HCT116 (cell line): ENCODE measurements around the gene MRPS18A. TPM values are rescaled to one million over a fixed set of nuclear protein-coding genes. Genes with fewer than 3 reads are reported as not detected.
"Not testable (repeated sequence)": the region's sequence is repeated elsewhere in the genome, so short reads cannot be mapped to it uniquely, and the experiment has no call there.

ENCODE experiments used
- ATAC-seq: fragments of 200-7000 bp; cut with Tn5 transposase; 2 replicates; pipeline ENCODE4 v1.9.1; 2020; ENCODE audit warnings: mild to moderate bottlenecking, moderate library complexity
- BruUV-seq: library from RNA; stranded (reverse); fragments of 400-500 nt; replicated peaks from 2 replicates; lab custom pipeline; 2021; lab: Mats Ljungman, UMichigan
- CTCF ChIA-PET: fragments of 300-600 bp; sonication (Branson Sonifier 250); formaldehyde crosslinking; loops from one replicate; lab custom pipeline; 2021; ENCODE audit warnings: antibody characterized with exemption; lab: Charles Lee
- POLR2A ChIA-PET: fragments of 300-600, 350-600 bp; sonication (Branson Sonifier 250); formaldehyde crosslinking; loops from one replicate; lab custom pipeline; 2021; ENCODE audit warnings: antibody characterized with exemption; lab: Charles Lee
- RAD21 ChIA-PET, 2 experiments: fragments of 300-600 bp; sonication (Branson Sonifier 250); formaldehyde crosslinking; loops; one replicate each; lab custom pipeline; 2023; ENCODE audit warnings: low total read pairs in 2 of 2; ENCODE audit not compliant: uncharacterized antibody in 2 of 2, unreplicated experiment in 2 of 2, low non-redundant PET in 1 of 2; lab: Charles Lee
- DNase-seq: peaks from one replicate; pipeline ENCODE4 v3.0.0-alpha.2; 2010; ENCODE audit warnings: low read depth, low spot score
- H2AFZ ChIP-seq: fragments of 200-600 bp; shearing (Covaris generic), sonication (generic); 2 replicates; pipeline ENCODE4 v1.6.1; 2017; ENCODE audit warnings: low read depth, mixed run types, mixed read lengths, antibody characterized with exemption, low read length; ENCODE audit not compliant: poor library complexity, severe bottlenecking
- H3K27ac ChIP-seq: 2 replicates; pipeline ENCODE4 v1.5.1; 2012; ENCODE audit warnings: low read depth, low read length
- H3K27me3 ChIP-seq: fragments of 200-600 bp; sonication (generic); 2 replicates; pipeline ENCODE4 v1.6.1; 2016; ENCODE audit warnings: mixed run types, low read length, mixed read lengths; ENCODE audit not compliant: insufficient read depth
- H3K36me3 ChIP-seq, 2 experiments: fragments of 200-500 bp in 1 of 2; fragments of 200-600 bp in 1 of 2; sonication (Bioruptor generic) in 1 of 2; sonication (generic) in 1 of 2; 2 replicates each; pipeline versions ENCODE4 v1.5.1 to v1.6.1; 2014 to 2016; ENCODE audit warnings: low read length in 2 of 2, inconsistent platforms in 1 of 2, mixed read lengths in 1 of 2, mixed run types in 1 of 2; ENCODE audit not compliant: insufficient read depth in 2 of 2, control insufficient read depth in 1 of 2
- H3K4me1 ChIP-seq, 2 experiments: fragments of 200-600 bp in 1 of 2; sonication (generic) in 1 of 2; 2 replicates each; pipeline versions ENCODE4 v1.5.1 to v1.6.1; 2012 to 2017; ENCODE audit warnings: low read length in 2 of 2, inconsistent platforms in 1 of 2, mild to moderate bottlenecking in 1 of 2, mixed read lengths in 1 of 2, mixed run types in 1 of 2, moderate library complexity in 1 of 2; ENCODE audit not compliant: insufficient read depth in 2 of 2, control insufficient read depth in 1 of 2
- H3K4me2 ChIP-seq: fragments of 200-600 bp; sonication (generic); 2 replicates; pipeline ENCODE4 v1.6.1; 2017; ENCODE audit warnings: mixed run types, low read length, mixed read lengths
- H3K4me3 ChIP-seq, 2 experiments: fragments of 200-600 bp in 1 of 2; sonication (generic) in 1 of 2; replicated peaks in 1 of 2; 2 replicates each; pipeline ENCODE4 v1.5.1; 2011 to 2016; ENCODE audit warnings: low read length in 2 of 2, control low read depth in 1 of 2, low read depth in 1 of 2, mild to moderate bottlenecking in 1 of 2, mixed read lengths in 1 of 2, mixed run types in 1 of 2
- H3K79me2 ChIP-seq: fragments of 200-600 bp; sonication (generic); 2 replicates; pipeline ENCODE4 v1.6.1; 2017; ENCODE audit warnings: mild to moderate bottlenecking, mixed run types, low read length, moderate library complexity, mixed read lengths; ENCODE audit not compliant: insufficient read depth
- H3K9ac ChIP-seq: fragments of 200-600 bp; sonication (generic); 2 replicates; pipeline ENCODE4 v1.6.1; 2016; ENCODE audit warnings: low read length, mixed read lengths
- H3K9me2 ChIP-seq: fragments of 200-600 bp; sonication (generic), shearing (Covaris generic); 2 replicates; pipeline ENCODE4 v1.6.1; 2017; ENCODE audit warnings: mixed run types, mild to moderate bottlenecking, moderate library complexity; ENCODE audit not compliant: insufficient read depth
- H3K9me3 ChIP-seq, 2 experiments: fragments of 200-500 bp in 1 of 2; fragments of 200-600 bp in 1 of 2; sonication (Bioruptor generic) in 1 of 2; sonication (generic) in 1 of 2; 2 replicates each; pipeline ENCODE4 v1.6.1; 2014 to 2017; ENCODE audit warnings: low read length in 2 of 2, mixed read lengths in 2 of 2, inconsistent platforms in 1 of 2, low read depth in 1 of 2, mild to moderate bottlenecking in 1 of 2, mixed run types in 1 of 2, moderate library complexity in 1 of 2; ENCODE audit not compliant: control insufficient read depth in 1 of 2, insufficient read depth in 1 of 2
- H4K20me1 ChIP-seq: fragments of 200-600 bp; sonication (generic), shearing (Covaris generic); 2 replicates; pipeline ENCODE4 v1.6.1; 2017; ENCODE audit warnings: mixed run types, mild to moderate bottlenecking, moderate library complexity; ENCODE audit not compliant: insufficient read depth
- ELF1 ChIP-seq: IDR thresholded peaks from 2 replicates; pipeline ENCODE4 v1.6.1; 2012; ENCODE audit warnings: low read depth, borderline replicate concordance
- FOSL1 ChIP-seq: IDR thresholded peaks from 2 replicates; pipeline ENCODE4 v1.6.1; 2012; ENCODE audit warnings: low read depth
- MAX ChIP-seq: IDR thresholded peaks from 2 replicates; pipeline ENCODE4 v1.6.1; 2012
- POLR2AphosphoS5 ChIP-seq: IDR thresholded peaks from 2 replicates; pipeline ENCODE4 v1.6.1; 2011; ENCODE audit warnings: mild to moderate bottlenecking, low read depth, low read length, moderate library complexity
- SRF ChIP-seq: IDR thresholded peaks from 2 replicates; pipeline ENCODE4 v1.6.1; 2012; ENCODE audit warnings: low read depth
- YY1 ChIP-seq: IDR thresholded peaks from 2 replicates; pipeline ENCODE4 v1.6.1; 2011; ENCODE audit warnings: low read length, low read depth, moderate library complexity, mild to moderate bottlenecking; ENCODE audit not compliant: insufficient replicate concordance; ENCODE audit errors: extremely low read depth
- intact Hi-C: fragments of 100-400 bp; cut with micrococcal nuclease; formaldehyde crosslinking; loops from 2 replicates; pipeline ENCODE4 v1.10.0; 2022
- total RNA-seq: library from RNA; stranded (reverse); gene quantifications from one replicate; pipeline ENCODE4 v1.2.1, GENCODE V29; 2021; ENCODE audit not compliant: unreplicated experiment

MRPS18A gene
- total RNA-seq, 1 experiment from 2014 or later = 63.0 TPM

- Histone ChIP-seq H3K4me2 (no peak overlapping the region), H3K9me2 (no peaks in the 10 kb centered on the region), H3K27me3 (no peaks in the 10 kb centered on the region), H3K9ac (no peak overlapping the region), H3K36me3 (peaks cover 2 to 9% of the 10 kb centered on the region in 2 experiments; a peak in 2 of 4 replicates), H4K20me1 (no peaks in the 10 kb centered on the region), H2AFZ (no peak overlapping the region), H3K4me1 (peaks cover 12 to 49% of the 10 kb centered on the region in 2 experiments), H3K4me3 (no peak overlapping the region), H3K79me2 (no peaks in the 10 kb centered on the region), H3K9me3 (no peaks in the 10 kb centered on the region), H3K27ac (no peak overlapping the region)
- DNase-seq = no peak
- ChIA-PET POLR2A (interaction anchor here (1.1 kb wide), 2 partner anchors 103 to 413 kb away, joined by 3 read pairs; partner anchors contain the start of gene VEGFA), CTCF (interaction anchor here (1.0 to 4.6 kb wide), 11 partner anchors 9 to 430 kb away, joined by 3 to 45 read pairs (median 3); partner anchors contain the start of genes GTPBP2 and VEGFA), RAD21 (interaction anchor here (1.0 to 1.3 kb wide), 2 partner anchors 413 kb away, joined by 3 to 4 read pairs; no protein-coding TSS in a partner anchor)
- no peak for ATAC-seq
- no peak for TF ChIP-seq YY1
- no peak for TF ChIP-seq MAX
- TF ChIP-seq POLR2AphosphoS5 = no peak
- no peak for TF ChIP-seq SRF
- TF ChIP-seq FOSL1 = no peak
- intact Hi-C loops = loop anchor here (2.0 to 5.0 kb wide), 3 partner anchors 94 to 764 kb away; no protein-coding TSS in a partner anchor
- no TSS peak for BruUV-seq
These were observed 21.2 kb downstream of the MRPS18A start for GRCh38 chr6:43666196-43666920.

GRCh38 chr6:43665376-43665775 lies 22.2 kb downstream of the MRPS18A start:
- Histone ChIP-seq H3K27ac (no peak overlapping the region), H3K4me1 (peaks cover 12 to 49% of the 10 kb centered on the region in 2 experiments), H3K9ac (no peak overlapping the region), H2AFZ (no peak overlapping the region), H3K9me2 (no peaks in the 10 kb centered on the region), H3K27me3 (no peaks in the 10 kb centered on the region), H3K9me3 (peaks cover 0 to 5% of the 10 kb centered on the region in 2 experiments; a peak in 1 of 4 replicates), H3K4me3 (no peak overlapping the region), H3K36me3 (no peaks in the 10 kb centered on the region)
- intact Hi-C loops = loop anchor here (5.0 kb wide), 2 partner anchors 287 to 763 kb away; no protein-coding TSS in a partner anchor
- ChIA-PET RAD21 (interaction anchor here in 1 of 2 experiments (1.1 kb wide), 1 partner anchor 414 kb away, joined by 3 read pairs; no protein-coding TSS in a partner anchor), POLR2A (no interaction called here)
- DNase-seq (no peak), ATAC-seq (no peak)
- BruUV-seq = no TSS peak
- TF ChIP-seq ELF1 = no peak
- TF ChIP-seq, all 23 proteins: peak for 0
- no peaks in the 10 kb centered on the region for H3K79me2 ChIP-seq
- H4K20me1 ChIP-seq = no peaks in the 10 kb centered on the region
- no peak overlapping the region; the same call in 1 of the 2 replicates for H3K4me2 ChIP-seq
- CTCF ChIA-PET = interaction anchor here (0.9 to 2.7 kb wide), 6 partner anchors 8 to 431 kb away, joined by 3 to 11 read pairs (median 3); partner anchors contain the start of gene VEGFA

DNA sequence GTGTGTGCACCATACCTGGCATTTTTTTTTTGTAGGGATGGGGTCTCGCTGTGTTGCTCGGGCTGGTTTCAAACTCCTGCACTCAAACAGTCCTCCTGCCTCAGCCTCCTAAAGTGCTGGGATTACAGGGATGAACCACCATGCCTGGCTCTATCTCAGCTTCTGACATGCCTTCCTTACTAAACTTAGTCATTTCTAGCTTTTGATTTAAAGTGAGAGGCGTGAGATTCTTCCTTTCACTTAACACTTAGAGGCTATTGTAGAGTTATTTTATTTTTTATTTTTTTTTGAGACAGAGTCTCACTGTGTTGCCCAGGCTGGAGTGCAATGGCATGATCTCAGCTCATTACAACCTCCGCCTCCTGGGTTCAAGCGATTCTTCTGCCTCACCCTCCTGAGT lies 24.6 kb downstream of the MRPS18A start:
- H3K79me2 ChIP-seq, H3K9ac ChIP-seq, H3K36me3 ChIP-seq, POLR2A ChIA-PET, H3K27me3 ChIP-seq, H3K9me3 ChIP-seq, BruUV-seq, RAD21 ChIA-PET, ATAC-seq, H4K20me1 ChIP-seq, H3K9me2 ChIP-seq, H3K4me3 ChIP-seq, H3K4me2 ChIP-seq, intact Hi-C loops, CTCF ChIA-PET, H3K27ac ChIP-seq, H2AFZ ChIP-seq, DNase-seq: not testable (repeated sequence)
- peaks cover 5 to 26% of the 10 kb centered on the region in 2 experiments for H3K4me1 ChIP-seq
